H1 (cell line): ENCODE data around the gene XIRP1. TPM values are rescaled to one million over a fixed set of nuclear protein-coding genes. Genes with fewer than 3 reads are reported as not detected.

Experiments used
- CTCF ChIA-PET: fragments of 300-600 bp; sonication (Branson Sonifier 250); formaldehyde crosslinking; loops from one replicate; lab custom pipeline; 2021; ENCODE audit not compliant: partially characterized antibody; lab: Charles Lee
- POLR2A ChIA-PET: fragments of 300-600 bp; sonication (Branson Sonifier 250); formaldehyde crosslinking; loops from one replicate; lab custom pipeline; 2021; ENCODE audit warnings: inconsistent platforms; ENCODE audit not compliant: partially characterized antibody; lab: Charles Lee
- DNase-seq, 2 experiments: peaks; one replicate each; pipeline versions ENCODE4 v3.0.0 to v3.0.0-alpha.2; 2010 to 2022; ENCODE audit warnings: low spot score in 2 of 2, low read depth in 1 of 2, mixed read lengths in 1 of 2
- FAIRE-seq: peaks from 2 replicates; lab custom pipeline; 2011; peaks lifted over from hg19 to GRCh38; lab: Jason Lieb, UNC
- H2AFZ ChIP-seq: 2 replicates; pipeline ENCODE4 v1.8.1; 2012; ENCODE audit warnings: low read length, inconsistent platforms
- H2AK5ac ChIP-seq: 2 replicates; pipeline ENCODE4 v1.6.1; 2013; ENCODE audit warnings: low read depth, low read length
- H2BK120ac ChIP-seq: replicated peaks from 2 replicates; pipeline ENCODE3; 2013; ENCODE audit warnings: low read depth, low read length, inconsistent platforms
- H2BK12ac ChIP-seq: 2 replicates; pipeline ENCODE4 v1.6.1; 2013; ENCODE audit warnings: low read depth, low read length
- H2BK15ac ChIP-seq: 2 replicates; pipeline ENCODE4 v1.6.1; 2013; ENCODE audit warnings: low read length
- H2BK20ac ChIP-seq: 2 replicates; pipeline ENCODE4 v1.6.1; 2013; ENCODE audit warnings: low read length
- H2BK5ac ChIP-seq: 2 replicates; pipeline ENCODE4 v1.6.1; 2013; ENCODE audit warnings: low read depth, low read length
- H3K14ac ChIP-seq: 2 replicates; pipeline ENCODE4 v1.6.1; 2013; ENCODE audit warnings: inconsistent platforms; ENCODE audit not compliant: insufficient read length
- H3K18ac ChIP-seq: 2 replicates; pipeline ENCODE4 v1.6.1; 2013; ENCODE audit warnings: low read length; ENCODE audit errors: extremely low read depth
- H3K23ac ChIP-seq: 2 replicates; pipeline ENCODE4 v1.6.1; 2013; ENCODE audit warnings: inconsistent platforms; ENCODE audit not compliant: insufficient read length
- H3K23me2 ChIP-seq: 2 replicates; pipeline ENCODE4 v1.6.1; 2013; ENCODE audit warnings: low read depth, low read length
- H3K27ac ChIP-seq: 2 replicates; pipeline ENCODE4 v1.6.1; 2011; ENCODE audit warnings: low read depth, low read length, inconsistent platforms
- H3K27me3 ChIP-seq, 4 experiments: replicated peaks in 1 of 4; 1 replicate in 1 of 4; 2 replicates in 3 of 4; pipeline versions ENCODE4 v1.6.1 to v1.8.1; 2011 to 2013; ENCODE audit warnings: low read length in 3 of 4, mild to moderate bottlenecking in 3 of 4, inconsistent platforms in 2 of 4, mixed read lengths in 2 of 4, moderate library complexity in 1 of 4; ENCODE audit not compliant: control insufficient read depth in 3 of 4, insufficient read depth in 3 of 4; ENCODE audit errors: extremely low read depth in 1 of 4
- H3K36me3 ChIP-seq, 4 experiments: 2 replicates each; pipeline versions ENCODE4 v1.6.1 to v1.8.1; 2011 to 2013; ENCODE audit warnings: mild to moderate bottlenecking in 4 of 4, low read length in 3 of 4, moderate library complexity in 2 of 4, control low read depth in 1 of 4, inconsistent platforms in 1 of 4; ENCODE audit not compliant: insufficient read depth in 4 of 4, control insufficient read depth in 2 of 4
- H3K4ac ChIP-seq: replicated peaks from 2 replicates; pipeline ENCODE3; 2013; ENCODE audit warnings: low read length, low read depth, mixed read lengths, inconsistent platforms; ENCODE audit not compliant: insufficient read length
- H3K4me1 ChIP-seq, 4 experiments: replicated peaks in 1 of 4; 1 replicate in 1 of 4; 2 replicates in 3 of 4; pipeline versions ENCODE4 v1.6.1 to v1.8.1; 2011 to 2013; ENCODE audit warnings: low read length in 3 of 4, inconsistent platforms in 2 of 4, mixed read lengths in 1 of 4; ENCODE audit not compliant: insufficient read depth in 4 of 4, control insufficient read depth in 3 of 4
- H3K4me2 ChIP-seq, 2 experiments: 2 replicates each; pipeline versions ENCODE4 v1.6.1 to v1.8.1; 2011 to 2013; ENCODE audit warnings: low read depth in 2 of 2, low read length in 2 of 2, control low read depth in 1 of 2, inconsistent platforms in 1 of 2, mild to moderate bottlenecking in 1 of 2; ENCODE audit not compliant: insufficient read depth in 1 of 2
- H3K4me3 ChIP-seq, 4 experiments: fragments of 200-600, 300-600 bp in 1 of 4; sonication (generic), shearing (Covaris generic), sonication (Bioruptor Twin) in 1 of 4; 2 replicates each; pipeline versions ENCODE4 v1.5.1 to v1.8.1; 2011 to 2016; ENCODE audit warnings: low read length in 4 of 4, low read depth in 3 of 4, control low read depth in 2 of 4, inconsistent platforms in 2 of 4, mild to moderate bottlenecking in 2 of 4, mixed read lengths in 1 of 4, moderate library complexity in 1 of 4; ENCODE audit not compliant: insufficient read depth in 2 of 4; ENCODE audit errors: extremely low read depth in 1 of 4
- H3K56ac ChIP-seq: replicated peaks from 2 replicates; pipeline ENCODE3; 2013; ENCODE audit warnings: low read depth, mild to moderate bottlenecking, mixed read lengths, low read length, inconsistent platforms; ENCODE audit not compliant: insufficient read length
- H3K79me1 ChIP-seq: 2 replicates; pipeline ENCODE4 v1.6.1; 2013; ENCODE audit warnings: low read depth, low read length, control low read depth
- H3K79me2 ChIP-seq, 2 experiments: 2 replicates each; pipeline versions ENCODE4 v1.6.1 to v1.8.1; 2012 to 2013; ENCODE audit warnings: low read length in 2 of 2, mild to moderate bottlenecking in 2 of 2, inconsistent platforms in 1 of 2; ENCODE audit not compliant: insufficient read depth in 2 of 2, control insufficient read depth in 1 of 2
- H3K9ac ChIP-seq, 4 experiments: replicated peaks in 1 of 4; 1 replicate in 1 of 4; 2 replicates in 3 of 4; pipeline versions ENCODE4 v1.6.1 to v1.8.1; 2011 to 2013; ENCODE audit warnings: low read depth in 3 of 4, low read length in 3 of 4, control low read depth in 2 of 4, mild to moderate bottlenecking in 2 of 4, moderate library complexity in 2 of 4, inconsistent platforms in 1 of 4; ENCODE audit errors: extremely low read depth in 1 of 4
- H3K9me3 ChIP-seq, 2 experiments: 2 replicates each; pipeline versions ENCODE4 v1.6.1 to v1.8.1; 2012 to 2013; ENCODE audit warnings: mild to moderate bottlenecking in 2 of 2, moderate library complexity in 2 of 2, control low read depth in 1 of 2, inconsistent platforms in 1 of 2, low read depth in 1 of 2, low read length in 1 of 2, mixed read lengths in 1 of 2; ENCODE audit not compliant: insufficient read depth in 2 of 2
- H4K20me1 ChIP-seq, 2 experiments: replicated peaks in 1 of 2; 2 replicates each; pipeline versions ENCODE3 to v1.8.1; 2011 to 2013; ENCODE audit warnings: inconsistent platforms in 2 of 2, low read length in 2 of 2, mild to moderate bottlenecking in 1 of 2; ENCODE audit not compliant: insufficient read depth in 2 of 2, control insufficient read depth in 1 of 2
- H4K5ac ChIP-seq: 2 replicates; pipeline ENCODE4 v1.6.1; 2013; ENCODE audit warnings: low read length, low read depth, mixed read lengths, inconsistent platforms; ENCODE audit not compliant: insufficient read length
- H4K8ac ChIP-seq: 2 replicates; pipeline ENCODE4 v1.8.0; 2013; ENCODE audit warnings: mild to moderate bottlenecking, moderate library complexity, low read length, inconsistent platforms; ENCODE audit not compliant: insufficient read depth; ENCODE audit errors: extremely low read depth
- H4K91ac ChIP-seq: replicated peaks from 2 replicates; pipeline ENCODE3; 2013; ENCODE audit warnings: low read length, mixed read lengths, inconsistent platforms; ENCODE audit not compliant: insufficient read length
- ATF2 ChIP-seq: IDR thresholded peaks from 2 replicates; pipeline ENCODE4 v1.6.1; 2012; ENCODE audit warnings: low read length, inconsistent platforms
- CBX8 ChIP-seq: fragments of 300-800, 300-1000 bp; sonication (generic); IDR thresholded peaks from 2 replicates; pipeline ENCODE4 v1.7.1; 2016; ENCODE audit warnings: low read depth, low read length, borderline replicate concordance
- FOSL1 ChIP-seq: IDR thresholded peaks from 2 replicates; pipeline ENCODE4 v1.6.1; 2011; ENCODE audit warnings: mild to moderate bottlenecking, low read depth, low read length, moderate library complexity; ENCODE audit not compliant: insufficient read depth
- JUND ChIP-seq: IDR thresholded peaks from 2 replicates; pipeline ENCODE4 v1.6.1; 2011; ENCODE audit warnings: mild to moderate bottlenecking, improper control_type of control experiment, low read length
- KDM4A ChIP-seq: IDR thresholded peaks from one replicate; pipeline ENCODE4 v1.7.1; 2012; ENCODE audit warnings: low read depth, mild to moderate bottlenecking, moderate library complexity, low read length, inconsistent platforms; ENCODE audit not compliant: severe bottlenecking
- SAP30 ChIP-seq: fragments of 300-600 bp; sonication (generic); IDR thresholded peaks from 2 replicates; pipeline ENCODE4 v1.7.1; 2012; ENCODE audit warnings: low read length, moderate library complexity, mild to moderate bottlenecking, inconsistent platforms; ENCODE audit not compliant: insufficient read depth, insufficient replicate concordance
- TAF7 ChIP-seq: optimal IDR thresholded peaks from 2 replicates; pipeline ENCODE3; 2011; ENCODE audit warnings: low read depth, mild to moderate bottlenecking, inconsistent platforms, low read length, moderate library complexity, borderline replicate concordance
- ZNF274 ChIP-seq: IDR thresholded peaks from 2 replicates; pipeline ENCODE4 v1.7.0; 2012; ENCODE audit warnings: low read length, borderline replicate concordance; ENCODE audit errors: extremely low read depth
- WGBS, 2 experiments: shearing (Covaris generic) in 1 of 2; methylation state at CpG; one replicate each; pipeline versions ENCODE4 v1.1.6 to v1.1.7; 2013 to 2015; ENCODE audit warnings: low lambda C conversion rate in 2 of 2, mixed read lengths in 2 of 2, inconsistent platforms in 1 of 2, low coverage in 1 of 2, missing lambda C conversion rate in 1 of 2; ENCODE audit not compliant: insufficient replicate concordance in 2 of 2, insufficient coverage in 1 of 2, insufficient read length in 1 of 2; ENCODE audit errors: extremely low coverage in 1 of 2, missing lambda C conversion rate in 1 of 2; 5-methylcytosine and 5-hydroxymethylcytosine counted together
- polyA plus RNA-seq, 7 experiments: library from polyadenylated mRNA; depleted of rRNA in 3 of 7; stranded (reverse) in 5 of 7; unstranded in 2 of 7; fragments of >200 nt in 5 of 7; fragments of 200-250 nt in 2 of 7; gene quantifications; 1 replicate in 5 of 7; 2 replicates in 1 of 7; 4 replicates in 1 of 7; pipeline versions ENCODE4 v1.2.1 to v1.2.3, GENCODE V29; 2011 to 2013; ENCODE audit warnings: missing spikeins in 2 of 7, mixed read lengths in 2 of 7
- total RNA-seq: library from RNA; stranded (reverse); fragmentation: NEBNext Ultra II Directional; extraction: Animal tissue kit (Norgen Biotek cat#: 25700); gene quantifications from 2 replicates; pipeline ENCODE4 v1.2.1, GENCODE V29; 2021

Gene XIRP1
- total and polyA plus RNA-seq, 2 of the 8 experiments (the other 6 are each of a cell fraction or from before 2014, with no cell fraction given): not detected

GRCh38 chr3:39146611-39147591 is 45.5 kb downstream of the XIRP1 start:
- 77% methylated on average over 13 of the region's 15 CpGs; no CpG with 5 or more reads in 1 of the 2 experiments for WGBS, 2 experiments
- Histone ChIP-seq H2BK120ac (no peak overlapping the region), H3K4ac (no peak overlapping the region), H4K20me1 (peaks cover 3 to 31% of the 10 kb centered on the region in 2 experiments), H3K4me1 (peaks cover 17 to 47% (median 32%) of the 10 kb centered on the region in 4 experiments), H3K27me3 (no peaks in the 10 kb centered on the region), H2BK12ac (peak overlapping the region; percentile 80; the same call in 1 of the 2 replicates), H3K23me2 (peaks cover 8% of the 10 kb centered on the region), H3K18ac (peak overlapping the region; percentile 51), H3K14ac (no peak overlapping the region), H3K36me3 (peaks cover 14 to 41% (median 21%) of the 10 kb centered on the region in 4 experiments; a peak in 6 of 8 replicates), H3K27ac (0 out of 2 replicates have a peak overlapping the region, but pooled peaks have one; percentile 42), H4K91ac (peak overlapping the region; percentile 44), H4K5ac (no peak overlapping the region), H3K4me2 (no peak overlapping the region; a peak in 1 of 4 replicates), H3K23ac (no peak overlapping the region), H3K79me2 (peaks cover 14 to 44% of the 10 kb centered on the region in 2 experiments), H3K4me3 (no peak overlapping the region), H3K9ac (no peak overlapping the region; a peak in 1 of 7 replicates), H2AK5ac (peak overlapping the region; percentile 75), H4K8ac (peak overlapping the region; percentile 32; the same call in 1 of the 2 replicates), H2BK20ac (no peak overlapping the region), H3K79me1 (peaks cover 18% of the 10 kb centered on the region; the same call in 1 of the 2 replicates), H2AFZ (no peak overlapping the region), H2BK5ac (peak overlapping the region; percentile 96), H3K9me3 (no peaks in the 10 kb centered on the region), H2BK15ac (peak overlapping the region; percentile 95; the same call in 1 of the 2 replicates), H3K56ac (no peak overlapping the region)
- FAIRE-seq: no peak
- DNase-seq: no peak
- CTCF ChIA-PET: interaction anchor here (0.9 to 2.8 kb wide), 9 partner anchors 10 to 145 kb away, joined by 3 to 11 read pairs (median 3); no protein-coding TSS in a partner anchor
- POLR2A ChIA-PET: interaction anchor here (1.0 to 2.0 kb wide), 5 partner anchors 9 to 33 kb away, joined by 3 to 8 read pairs (median 4); no protein-coding TSS in a partner anchor
- TF ChIP-seq TAF7 (no peak), ATF2 (no peak), JUND (no peak), ZNF274 (no peak), SAP30 (no peak), KDM4A (no peak), FOSL1 (no peak), CBX8 (no peak)
